ENCODE measurements around the gene NTN4.
"Not testable (repeated sequence)": the region's sequence is repeated elsewhere in the genome, so short reads cannot be mapped to it uniquely, and the experiment has no call there.

The NTN4 gene

GRCh38 chr12:95621725-95622124, 168.8 kb downstream of the NTN4 start:
- no peak for DNase-seq

- no peak for DNase-seq
Measured at GRCh38 chr12:95620171-95620570, 170.4 kb downstream of the NTN4 start.

- DNase-seq = not testable (repeated sequence)
Measured at GRCh38 chr12:95616470-95616869, 174.1 kb downstream of the NTN4 start.

- no peak for DNase-seq
Measured at GRCh38 chr12:95615749-95616148, 174.8 kb downstream of the NTN4 start.

GRCh38 chr12:95614390-95614982, 176.1 kb downstream of the NTN4 start:
- DNase-seq = no peak

GRCh38 chr12:95613021-95613420, 177.5 kb downstream of the NTN4 start:
- DNase-seq = no peak

GRCh38 chr12:95611676-95612309, 178.8 kb downstream of the NTN4 start:
- no peak for DNase-seq

- DNase-seq = no peak
Measured at GRCh38 chr12:95608252-95609033, 182.1 kb downstream of the NTN4 start.
